NCI-H1694 treated with DMSO at 0.1 percent for 48 hours (cell line): ENCODE results near the gene HOXC5.
"Not testable (repeated sequence)": the region's sequence is repeated elsewhere in the genome, so short reads cannot be mapped to it uniquely, and the experiment has no call there.

Experiments
- DNase-seq: peaks from one replicate; lab custom pipeline; 2025; lab: John Stamatoyannopoulos, UW

HOXC5 gene

GRCh38 chr12:54033106-54033979, 493 bp downstream of the HOXC5 start:
- no peak for DNase-seq

GRCh38 chr12:54033980-54034784, 1.3 kb downstream of the HOXC5 start:
- no peak for DNase-seq

GRCh38 chr12:54034785-54035310, 2.0 kb downstream of the HOXC5 start:
- DNase-seq: no peak

GRCh38 chr12:54035568-54036264, 2.9 kb downstream of the HOXC5 start:
- DNase-seq: no peak

GRCh38 chr12:54036620-54037359, 3.9 kb downstream of the HOXC5 start:
- DNase-seq: no peak

GRCh38 chr12:54037360-54038283, 4.8 kb downstream of the HOXC5 start:
- DNase-seq: no peak

GRCh38 chr12:54038284-54038870, 5.5 kb downstream of the HOXC5 start:
- DNase-seq: no peak

- no peak for DNase-seq
Observed at GRCh38 chr12:54038871-54039414, 6.1 kb downstream of the HOXC5 start.

- DNase-seq: no peak
Observed at GRCh38 chr12:54039417-54040147, 6.7 kb downstream of the HOXC5 start.

- no peak for DNase-seq
Observed at GRCh38 chr12:54040148-54040494, 7.3 kb downstream of the HOXC5 start.

GRCh38 chr12:54040648-54041047, 7.8 kb downstream of the HOXC5 start:
- no peak for DNase-seq

GRCh38 chr12:54041097-54041690, 8.3 kb downstream of the HOXC5 start:
- DNase-seq: no peak

GRCh38 chr12:54042033-54042432, 9.2 kb downstream of the HOXC5 start:
- DNase-seq: not testable (repeated sequence)

GRCh38 chr12:54042970-54043853, 10.4 kb downstream of the HOXC5 start:
- DNase-seq: no peak

GRCh38 chr12:54044425-54045103, 11.7 kb downstream of the HOXC5 start:
- DNase-seq: no peak

- DNase-seq: no peak
Observed at GRCh38 chr12:54045401-54045800, 12.6 kb downstream of the HOXC5 start.

- DNase-seq: no peak
Observed at GRCh38 chr12:54045868-54046521, 13.1 kb downstream of the HOXC5 start.
